Adipocyte (in vitro differentiated cells): ENCODE measurements around the gene HAVCR2.

ENCODE experiments used
- DNase-seq: peaks from one replicate; pipeline ENCODE4 v3.0.0-alpha.2; 2015; ENCODE audit warnings: low read depth
- H3K27me3 ChIP-seq: replicated peaks from 2 replicates; pipeline ENCODE4 v1.7.0; 2013; ENCODE audit warnings: mild to moderate bottlenecking, low read length, moderate library complexity; ENCODE audit not compliant: control insufficient read depth, insufficient read depth
- H3K36me3 ChIP-seq: 2 replicates; pipeline ENCODE4 v1.7.0; 2013; ENCODE audit warnings: low read length, mild to moderate bottlenecking, moderate library complexity; ENCODE audit not compliant: control insufficient read depth, insufficient read depth, severe bottlenecking
- H3K4me1 ChIP-seq: 2 replicates; pipeline ENCODE4 v1.7.0; 2013; ENCODE audit warnings: mild to moderate bottlenecking, low read length, moderate library complexity; ENCODE audit not compliant: control insufficient read depth, insufficient read depth
- H3K4me3 ChIP-seq: 2 replicates; pipeline ENCODE4 v1.7.0; 2013; ENCODE audit warnings: mild to moderate bottlenecking, low read length, moderate library complexity
- H3K9ac ChIP-seq: 2 replicates; pipeline ENCODE4 v1.7.0; 2013; ENCODE audit warnings: mild to moderate bottlenecking, low read length, moderate library complexity
- H3K9me3 ChIP-seq: 2 replicates; pipeline ENCODE4 v1.7.0; 2013; ENCODE audit warnings: mild to moderate bottlenecking, low read length, moderate library complexity; ENCODE audit not compliant: control insufficient read depth

The HAVCR2 gene

GRCh38 chr5:157108976-157109375, at the start of gene HAVCR2:
TSS of gene HAVCR2 (minus strand) at chr5:157109044. CDS start at chr5:157108983, 61 bp downstream.
- no peaks in the 10 kb centered on the region for H3K9me3 ChIP-seq
- H3K27me3 ChIP-seq, result no peaks in the 10 kb centered on the region
- peak within 1 kb of the TSS; percentile 61 for H3K4me3 ChIP-seq
- peaks cover 21% of the 10 kb centered on the region for H3K4me1 ChIP-seq
- no peak within 1 kb of the TSS for H3K9ac ChIP-seq
- no peak for DNase-seq
- no peaks in the 10 kb centered on the region for H3K36me3 ChIP-seq

DNA sequence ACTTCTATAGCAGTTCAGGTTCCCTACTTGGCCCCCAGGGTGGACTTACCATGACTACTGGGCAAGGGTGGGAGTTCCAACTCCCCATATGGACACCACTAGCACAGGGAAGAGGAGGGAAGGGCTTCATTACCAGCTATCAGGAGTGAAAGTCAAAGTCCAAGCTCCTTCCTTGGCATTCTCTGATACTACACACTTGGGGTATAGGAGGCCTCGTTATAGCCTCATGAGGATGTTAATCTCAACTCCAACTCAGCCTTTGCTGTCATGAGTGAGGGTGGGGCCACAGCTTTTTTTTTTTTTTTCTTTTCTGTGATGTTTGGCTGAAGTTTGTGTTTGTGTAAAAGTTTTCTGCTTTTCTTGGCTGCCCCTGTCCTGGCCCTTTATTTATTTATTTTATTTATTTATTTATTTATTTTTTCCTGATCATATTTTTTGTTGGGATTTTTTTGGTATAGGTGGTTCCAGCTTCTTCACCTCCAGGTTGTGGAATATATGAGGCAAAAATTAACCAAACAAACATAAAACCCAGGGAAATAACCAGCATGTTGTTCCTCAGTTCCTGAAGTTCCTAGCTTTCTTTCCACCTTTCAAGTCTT, 48.5 kb upstream of the HAVCR2 start:
- peaks cover 9% of the 10 kb centered on the region for H3K9me3 ChIP-seq
- no peak overlapping the region for H3K9ac ChIP-seq
- no peaks in the 10 kb centered on the region for H3K4me1 ChIP-seq
- DNase-seq, result no peak
- peaks cover 6% of the 10 kb centered on the region for H3K27me3 ChIP-seq
- no peaks in the 10 kb centered on the region for H3K36me3 ChIP-seq
- no peak overlapping the region for H3K4me3 ChIP-seq

DNA sequence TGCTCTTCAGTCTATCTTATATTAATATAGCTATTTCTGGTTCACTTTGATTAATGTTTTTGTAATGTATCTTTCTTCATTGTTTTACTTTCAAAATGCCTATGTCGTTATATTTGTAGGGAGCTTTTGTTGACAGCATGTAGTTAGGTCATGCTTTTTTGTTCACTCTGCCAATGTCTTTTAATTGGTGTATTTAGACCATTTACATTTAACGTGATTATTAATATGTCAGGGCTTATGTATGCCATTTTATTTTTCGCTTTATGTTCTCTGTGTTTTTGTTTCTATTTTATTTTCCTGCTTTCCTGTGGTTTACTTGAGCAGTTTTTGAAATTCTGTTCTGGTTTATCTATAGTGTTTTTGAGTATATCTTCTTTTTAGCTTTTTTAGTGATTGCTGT, 46.5 kb upstream of the HAVCR2 start:
- DNase-seq, result no peak
- H3K4me1 ChIP-seq, result no peaks in the 10 kb centered on the region
- H3K9ac ChIP-seq, result no peak overlapping the region
- peaks cover 3% of the 10 kb centered on the region for H3K27me3 ChIP-seq
- H3K4me3 ChIP-seq, result no peak overlapping the region
- peaks cover 9% of the 10 kb centered on the region for H3K9me3 ChIP-seq
- no peaks in the 10 kb centered on the region for H3K36me3 ChIP-seq

GRCh38 chr5:157150995-157151394, 42.2 kb upstream of the HAVCR2 start:
- Histone ChIP-seq H3K9ac (no peak overlapping the region), H3K9me3 (peaks cover 9% of the 10 kb centered on the region), H3K36me3 (no peaks in the 10 kb centered on the region), H3K4me3 (no peak overlapping the region), H3K27me3 (peaks cover 3% of the 10 kb centered on the region), H3K4me1 (no peaks in the 10 kb centered on the region)
- no peak for DNase-seq

GRCh38 chr5:157148734-157149615, 40.1 kb upstream of the HAVCR2 start:
- Histone ChIP-seq H3K4me3 (no peak overlapping the region), H3K9ac (no peak overlapping the region), H3K4me1 (peaks cover under 1% of the 10 kb centered on the region), H3K9me3 (no peaks in the 10 kb centered on the region), H3K36me3 (no peaks in the 10 kb centered on the region), H3K27me3 (peaks cover 3% of the 10 kb centered on the region)
- peak; percentile 90 for DNase-seq

GRCh38 chr5:157143127-157143971, 34.5 kb upstream of the HAVCR2 start:
- H3K36me3 ChIP-seq, result peaks cover 10% of the 10 kb centered on the region
- no peaks in the 10 kb centered on the region for H3K9me3 ChIP-seq
- peak; percentile 55 for DNase-seq
- peak overlapping the region; percentile 97 for H3K4me3 ChIP-seq
- peak overlapping the region; percentile 97 for H3K9ac ChIP-seq
- no peaks in the 10 kb centered on the region for H3K27me3 ChIP-seq
- H3K4me1 ChIP-seq, result peaks cover 11% of the 10 kb centered on the region

DNA sequence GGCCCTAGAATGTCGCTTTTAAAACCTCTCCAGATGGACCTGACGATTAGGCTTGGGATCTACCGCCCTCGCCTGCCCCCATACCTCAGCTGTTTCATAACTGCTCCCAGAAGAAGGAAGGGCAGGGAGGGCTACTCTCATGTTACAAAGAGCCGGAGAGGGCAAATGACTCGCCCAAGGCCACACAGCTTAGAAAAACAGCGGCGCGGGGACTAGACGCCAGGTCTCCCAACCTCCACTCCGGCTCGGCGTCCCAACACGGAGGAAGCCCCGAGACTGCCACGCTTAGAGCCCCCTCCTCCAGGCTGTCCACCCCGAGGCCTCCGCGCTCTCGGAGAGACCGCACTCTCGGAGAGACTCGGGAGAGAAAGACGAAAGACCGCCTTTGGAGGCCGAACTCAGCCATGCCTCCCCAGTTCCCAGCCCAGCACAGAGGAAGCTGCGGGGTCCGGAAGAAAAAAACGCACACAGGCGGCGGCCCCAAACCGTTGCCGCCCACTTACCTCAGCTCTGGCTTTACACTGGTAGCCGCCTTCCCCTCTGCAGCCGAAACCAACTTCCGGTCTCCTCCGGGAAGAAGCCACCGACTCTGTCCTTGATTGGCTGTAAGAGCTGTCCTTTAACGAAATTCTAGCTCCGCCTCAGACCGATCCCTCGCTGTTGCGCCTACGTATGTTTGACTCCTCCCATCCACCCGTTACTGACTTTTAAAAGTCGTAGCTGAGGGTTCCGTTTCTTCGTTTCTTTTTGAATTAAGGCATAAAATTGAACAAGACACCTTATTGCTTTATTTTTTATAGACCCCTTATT, 33.7 kb upstream of the HAVCR2 start, which contains the start of gene MED7:
TSS of gene MED7 (minus strand) at position 549 of the 810 bp plus-strand sequence. CDS start 3,434 bp downstream, outside the sequence.
- H3K27me3 ChIP-seq, result no peaks in the 10 kb centered on the region
- no peaks in the 10 kb centered on the region for H3K9me3 ChIP-seq
- peak within 1 kb of the TSS; percentile 97 for H3K9ac ChIP-seq
- H3K36me3 ChIP-seq, result peaks cover 18% of the 10 kb centered on the region
- H3K4me3 ChIP-seq, result peak within 1 kb of the TSS; percentile 97
- H3K4me1 ChIP-seq, result peaks cover 18% of the 10 kb centered on the region
- peak; percentile 99 for DNase-seq

GRCh38 chr5:157137691-157138090, 28.8 kb upstream of the HAVCR2 start:
- H3K27me3 ChIP-seq, result no peaks in the 10 kb centered on the region
- H3K9me3 ChIP-seq, result no peaks in the 10 kb centered on the region
- H3K4me1 ChIP-seq, result peaks cover 15% of the 10 kb centered on the region
- H3K36me3 ChIP-seq, result peaks cover 23% of the 10 kb centered on the region
- peak; percentile 13 for DNase-seq
- no peak overlapping the region for H3K4me3 ChIP-seq
- no peak overlapping the region for H3K9ac ChIP-seq

DNA sequence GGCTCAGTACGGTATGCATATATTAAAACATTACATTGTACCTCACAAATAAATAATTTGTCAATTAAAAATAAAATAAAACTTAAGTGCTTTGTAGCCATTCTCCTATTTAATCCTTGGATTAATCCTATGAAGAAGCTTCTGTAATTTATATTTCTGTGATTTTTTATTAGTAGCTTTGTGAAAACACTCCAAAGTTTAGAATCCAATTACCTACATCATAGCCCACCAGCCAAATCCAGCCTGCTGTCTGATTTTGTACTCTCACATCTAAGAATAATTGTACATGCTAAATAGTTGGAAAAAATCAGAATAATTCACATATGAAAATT, 23.4 kb upstream of the HAVCR2 start:
- H3K9me3 ChIP-seq, result no peaks in the 10 kb centered on the region
- no peaks in the 10 kb centered on the region for H3K27me3 ChIP-seq
- DNase-seq, result no peak
- peaks cover 8% of the 10 kb centered on the region for H3K4me1 ChIP-seq
- H3K9ac ChIP-seq, result no peak overlapping the region
- H3K36me3 ChIP-seq, result peaks cover 2% of the 10 kb centered on the region
- no peak overlapping the region for H3K4me3 ChIP-seq

GRCh38 chr5:157130925-157131324, 22.1 kb upstream of the HAVCR2 start:
- H3K36me3 ChIP-seq, result no peaks in the 10 kb centered on the region
- peaks cover 8% of the 10 kb centered on the region for H3K4me1 ChIP-seq
- no peak for DNase-seq
- H3K9me3 ChIP-seq, result no peaks in the 10 kb centered on the region
- H3K27me3 ChIP-seq, result no peaks in the 10 kb centered on the region
- no peak overlapping the region for H3K4me3 ChIP-seq
- no peak overlapping the region for H3K9ac ChIP-seq
